22Rv1 (cell line): Measurements from ENCODE around the gene ICAM3.

Experiments
- CTCF ChIP-seq: fragments of 450-650 bp; IDR thresholded peaks from 2 replicates; pipeline ENCODE4 v1.5.1; 2017; ENCODE audit warnings: mild to moderate bottlenecking
- ZFX ChIP-seq: fragments of 450-650 bp; IDR thresholded peaks from 2 replicates; pipeline ENCODE4 v1.6.1; 2017; ENCODE audit warnings: antibody characterized with exemption, borderline replicate concordance

GRCh38 chr19:10305139-10305806, 34.2 kb downstream of the ICAM3 start:
- TF ChIP-seq ZFX = no peak
- no peak for TF ChIP-seq CTCF
